MCF 10A (cell line): ENCODE results near the gene NCOA7. TPM values are rescaled to one million over a fixed set of nuclear protein-coding genes. Genes with fewer than 3 reads are reported as not detected.

Experiments used
- BruUV-seq: library from RNA; stranded (reverse); fragments of 400-500 nt; replicated peaks from 2 replicates; lab custom pipeline; 2021; lab: Mats Ljungman, UMichigan
- CTCF ChIA-PET: fragments of 300-600 bp; sonication (Branson Sonifier 250); formaldehyde crosslinking; extraction: SDS; loops from one replicate; lab custom pipeline; 2021; ENCODE audit warnings: antibody characterized with exemption, inconsistent platforms; lab: Yijun Ruan, JAX
- POLR2A ChIA-PET: fragments of 300-600, 350-650 bp; sonication (Branson Sonifier 250); formaldehyde crosslinking; extraction: SDS; loops from one replicate; lab custom pipeline; 2020; ENCODE audit warnings: antibody characterized with exemption, inconsistent platforms; lab: Yijun Ruan, JAX
- DNase-seq: peaks from one replicate; pipeline ENCODE4 v3.0.0-alpha.2; 2018; ENCODE audit not compliant: unreplicated experiment
- H3K27ac Mint-ChIP-seq: one replicate; pipeline ENCODE4 v1.8.0; 2022; ENCODE audit warnings: mild to moderate bottlenecking, low read depth, mixed read lengths; ENCODE audit not compliant: unreplicated experiment
- H3K27me3 Mint-ChIP-seq: one replicate; pipeline ENCODE4 v1.8.0; 2022; ENCODE audit warnings: mixed read lengths; ENCODE audit not compliant: insufficient read depth, unreplicated experiment
- H3K36me3 Mint-ChIP-seq: one replicate; pipeline ENCODE4 v1.8.0; 2022; ENCODE audit warnings: mild to moderate bottlenecking, moderate library complexity, mixed read lengths; ENCODE audit not compliant: insufficient read depth, unreplicated experiment
- H3K4me1 Mint-ChIP-seq: one replicate; pipeline ENCODE4 v1.8.0; 2022; ENCODE audit warnings: mixed read lengths; ENCODE audit not compliant: insufficient read depth, unreplicated experiment
- H3K4me3 Mint-ChIP-seq: one replicate; pipeline ENCODE4 v1.8.0; 2022; ENCODE audit warnings: mild to moderate bottlenecking, moderate library complexity, mixed read lengths; ENCODE audit not compliant: unreplicated experiment
- H3K9me3 Mint-ChIP-seq: one replicate; pipeline ENCODE4 v1.8.0; 2022; ENCODE audit warnings: mixed read lengths; ENCODE audit not compliant: unreplicated experiment
- intact Hi-C: fragments of 100-400 bp; cut with micrococcal nuclease; formaldehyde crosslinking; loops from 2 replicates; pipeline ENCODE4 v1.14.1; 2022
- total RNA-seq: library from RNA; stranded (reverse); gene quantifications from 2 replicates; pipeline ENCODE4 v1.2.3, GENCODE V29; 2022
- TF ChIP-seq, protein P1 (sequence below): fragments of 200-600 bp; IDR thresholded peaks from one replicate; pipeline ENCODE4 v1.8.0; 2022; ENCODE audit warnings: antibody characterized with exemption, mild to moderate bottlenecking; ENCODE audit not compliant: unreplicated experiment

Gene NCOA7
- total RNA-seq, 1 experiment from 2014 or later = 52.3 TPM

DNA sequence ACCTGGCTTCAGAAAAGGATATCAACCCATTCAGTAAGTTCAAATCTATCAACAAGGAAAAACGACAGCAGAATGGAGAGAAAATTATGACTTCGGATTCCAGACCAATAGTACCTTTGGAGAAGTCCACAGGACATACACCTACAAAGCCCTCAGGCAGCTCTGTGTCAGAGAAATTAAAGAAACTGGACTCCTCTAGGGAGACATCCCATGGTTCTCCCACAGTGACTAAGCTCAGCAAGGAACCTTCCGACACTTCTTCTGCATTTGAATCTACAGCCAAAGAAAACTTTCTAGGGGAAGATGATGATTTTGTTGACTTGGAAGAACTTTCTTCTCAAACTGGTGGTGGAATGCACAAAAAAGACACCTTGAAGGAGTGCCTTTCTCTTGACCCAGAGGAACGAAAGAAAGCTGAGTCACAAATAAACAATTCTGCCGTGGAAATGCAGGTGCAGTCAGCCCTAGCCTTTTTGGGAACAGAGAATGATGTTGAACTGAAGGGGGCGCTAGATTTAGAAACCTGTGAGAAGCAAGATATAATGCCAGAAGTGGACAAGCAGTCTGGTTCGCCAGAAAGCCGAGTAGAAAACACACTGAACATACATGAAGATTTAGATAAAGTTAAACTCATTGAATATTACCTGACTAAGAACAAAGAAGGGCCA is 98.4 kb downstream of the NCOA7 start:
- DNase-seq = peak; percentile 77
- H3K27ac Mint-ChIP-seq = peak overlapping the region; percentile 75
- no peaks in the 10 kb centered on the region for H3K27me3 Mint-ChIP-seq
- TSS peak; percentile 25 for BruUV-seq
- H3K4me1 Mint-ChIP-seq = peaks cover 7% of the 10 kb centered on the region
- CTCF ChIA-PET = interaction anchor here (0.6 to 3.8 kb wide), 16 partner anchors 9 to 107 kb away, joined by 3 to 27 read pairs (median 4); partner anchors contain the start of genes HINT3 and NCOA7
- intact Hi-C loops = loop anchor here (1.0 kb wide), 2 partner anchors 67 to 85 kb away; partner anchors contain the start of gene HINT3
- H3K4me3 Mint-ChIP-seq = no peak overlapping the region
- TF ChIP-seq, protein P1, sequence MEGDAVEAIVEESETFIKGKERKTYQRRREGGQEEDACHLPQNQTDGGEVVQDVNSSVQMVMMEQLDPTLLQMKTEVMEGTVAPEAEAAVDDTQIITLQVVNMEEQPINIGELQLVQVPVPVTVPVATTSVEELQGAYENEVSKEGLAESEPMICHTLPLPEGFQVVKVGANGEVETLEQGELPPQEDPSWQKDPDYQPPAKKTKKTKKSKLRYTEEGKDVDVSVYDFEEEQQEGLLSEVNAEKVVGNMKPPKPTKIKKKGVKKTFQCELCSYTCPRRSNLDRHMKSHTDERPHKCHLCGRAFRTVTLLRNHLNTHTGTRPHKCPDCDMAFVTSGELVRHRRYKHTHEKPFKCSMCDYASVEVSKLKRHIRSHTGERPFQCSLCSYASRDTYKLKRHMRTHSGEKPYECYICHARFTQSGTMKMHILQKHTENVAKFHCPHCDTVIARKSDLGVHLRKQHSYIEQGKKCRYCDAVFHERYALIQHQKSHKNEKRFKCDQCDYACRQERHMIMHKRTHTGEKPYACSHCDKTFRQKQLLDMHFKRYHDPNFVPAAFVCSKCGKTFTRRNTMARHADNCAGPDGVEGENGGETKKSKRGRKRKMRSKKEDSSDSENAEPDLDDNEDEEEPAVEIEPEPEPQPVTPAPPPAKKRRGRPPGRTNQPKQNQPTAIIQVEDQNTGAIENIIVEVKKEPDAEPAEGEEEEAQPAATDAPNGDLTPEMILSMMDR = peak; percentile 35
- H3K9me3 Mint-ChIP-seq = no peaks in the 10 kb centered on the region
- POLR2A ChIA-PET = interaction anchor here (0.6 to 2.5 kb wide), 8 partner anchors 15 to 98 kb away, joined by 3 to 11 read pairs (median 4); partner anchors contain the start of genes NCOA7 and TRMT11
- peaks cover 53% of the 10 kb centered on the region for H3K36me3 Mint-ChIP-seq

- H3K36me3 Mint-ChIP-seq = peaks cover 52% of the 10 kb centered on the region
- CTCF ChIA-PET = interaction anchor here (0.6 to 4.0 kb wide), 4 partner anchors 10 to 644 kb away, joined by 4 to 27 read pairs (median 6); partner anchors contain the start of gene HINT3
- intact Hi-C loops = no loop called here
- TF ChIP-seq, protein P1 = no peak
- H3K27me3 Mint-ChIP-seq = no peaks in the 10 kb centered on the region
- DNase-seq = no peak
- H3K9me3 Mint-ChIP-seq = no peaks in the 10 kb centered on the region
- H3K27ac Mint-ChIP-seq = no peak overlapping the region
- peaks cover 10% of the 10 kb centered on the region for H3K4me1 Mint-ChIP-seq
- POLR2A ChIA-PET = interaction anchor here (1.0 to 1.9 kb wide), 3 partner anchors 27 to 57 kb away, joined by 3 to 6 read pairs (median 5); partner anchors contain the start of gene HINT3
- no TSS peak for BruUV-seq
- no peak overlapping the region for H3K4me3 Mint-ChIP-seq
These were observed 109.0 kb downstream of the NCOA7 start for GRCh38 chr6:125899726-125900182.

GRCh38 chr6:125904871-125905270 is 114.1 kb downstream of the NCOA7 start:
- Mint-ChIP-seq H3K36me3 (peaks cover 65% of the 10 kb centered on the region), H3K9me3 (no peaks in the 10 kb centered on the region), H3K27me3 (no peaks in the 10 kb centered on the region), H3K4me1 (peaks cover 27% of the 10 kb centered on the region), H3K27ac (peak overlapping the region; percentile 50), H3K4me3 (no peak overlapping the region)
- CTCF ChIA-PET = interaction anchor here (0.6 to 3.9 kb wide), 13 partner anchors 9 to 124 kb away, joined by 3 to 38 read pairs (median 4); partner anchors contain the start of gene HINT3
- BruUV-seq = no TSS peak
- POLR2A ChIA-PET = interaction anchor here (0.6 to 12.7 kb wide), 21 partner anchors 9 to 114 kb away, joined by 3 to 95 read pairs (median 4); partner anchors contain the start of genes HINT3, NCOA7 and TRMT11
- intact Hi-C loops = loop anchor here (2.0 to 5.0 kb wide), 3 partner anchors 38 to 123 kb away; partner anchors contain the start of gene HINT3
- TF ChIP-seq, protein P1 = no peak
- DNase-seq = peak; percentile 96
